ENCODE results near the gene S100A1. TPM values are rescaled to one million over a fixed set of nuclear protein-coding genes. Genes with fewer than 3 reads are reported as not detected.
"Not testable (repeated sequence)": the region's sequence is repeated elsewhere in the genome, so short reads cannot be mapped to it uniquely, and the experiment has no call there.

Gene S100A1
- polyA plus RNA-seq, 4 donors = 17.8 to 33.4 (median 23.5) TPM

- DNase-seq (ENCODE audit: low read depth in 4 of 4, low spot score in 3 of 4) = no peak
These were observed 23.5 kb downstream of the S100A1 start for GRCh38 chr1:153651771-153652170.

GRCh38 chr1:153652805-153653500, 24.7 kb downstream of the S100A1 start:
- no peak for DNase-seq (ENCODE audit: low read depth in 4 of 4, low spot score in 3 of 4)

GRCh38 chr1:153655333-153655732, 27.1 kb downstream of the S100A1 start:
- no peak for DNase-seq (ENCODE audit: low read depth in 4 of 4, low spot score in 3 of 4)

GRCh38 chr1:153658400-153659174, 30.4 kb downstream of the S100A1 start, which contains the start of gene SNAPIN:
SNAPIN (plus strand) TSS chr1:153658703; CDS start chr1:153658744, 41 bp downstream.
- peak in 3 of 4 donors; percentile 82 to 86 (median 82) for DNase-seq (ENCODE audit: low read depth in 4 of 4, low spot score in 3 of 4)

GRCh38 chr1:153659175-153659534, 30.9 kb downstream of the S100A1 start:
- no peak for DNase-seq (ENCODE audit: low read depth in 4 of 4, low spot score in 3 of 4)

- DNase-seq (ENCODE audit: low read depth in 4 of 4, low spot score in 3 of 4) = no peak
These were observed 31.4 kb downstream of the S100A1 start for GRCh38 chr1:153659656-153660055.

GRCh38 chr1:153661111-153661708, 33.0 kb downstream of the S100A1 start:
- no peak for DNase-seq (ENCODE audit: low read depth in 4 of 4, low spot score in 3 of 4)

GRCh38 chr1:153662269-153662668, 34.0 kb downstream of the S100A1 start:
- no peak for DNase-seq (ENCODE audit: low read depth in 4 of 4, low spot score in 3 of 4)

GRCh38 chr1:153663211-153663610, 35.0 kb downstream of the S100A1 start:
- no peak for DNase-seq (ENCODE audit: low read depth in 4 of 4, low spot score in 3 of 4)

- DNase-seq (ENCODE audit: low read depth in 4 of 4, low spot score in 3 of 4) = no peak
These were observed 39.2 kb downstream of the S100A1 start for GRCh38 chr1:153667439-153667838.

GRCh38 chr1:153668672-153669071, 40.4 kb downstream of the S100A1 start:
- not testable (repeated sequence) for DNase-seq (ENCODE audit: low read depth in 4 of 4, low spot score in 3 of 4)

- no peak for DNase-seq (ENCODE audit: low read depth in 4 of 4, low spot score in 3 of 4)
These were observed 41.4 kb downstream of the S100A1 start for GRCh38 chr1:153669606-153670005.

- no peak for DNase-seq (ENCODE audit: low read depth in 4 of 4, low spot score in 3 of 4)
These were observed 42.1 kb downstream of the S100A1 start for GRCh38 chr1:153670257-153670858.

GRCh38 chr1:153670859-153671627, 42.8 kb downstream of the S100A1 start, which contains the start of gene ILF2:
ILF2 (minus strand) TSS chr1:153670993; CDS start chr1:153670922, 71 bp downstream.
- peak; percentile 97 to 99 (median 98) for DNase-seq (ENCODE audit: low read depth in 4 of 4, low spot score in 3 of 4)

GRCh38 chr1:153671628-153672353, 43.6 kb downstream of the S100A1 start:
- not testable (repeated sequence) for DNase-seq (ENCODE audit: low read depth in 4 of 4, low spot score in 3 of 4)

GRCh38 chr1:153673511-153673910, 45.3 kb downstream of the S100A1 start:
- DNase-seq (ENCODE audit: low read depth in 4 of 4, low spot score in 3 of 4) = no peak

GRCh38 chr1:153677718-153678518, 49.7 kb downstream of the S100A1 start:
- no peak for DNase-seq (ENCODE audit: low read depth in 4 of 4, low spot score in 3 of 4)

- DNase-seq (ENCODE audit: low read depth in 4 of 4, low spot score in 3 of 4) = no peak
These were observed 50.5 kb downstream of the S100A1 start, which contains the start of gene NPR1 for GRCh38 chr1:153678519-153679336. NPR1 (plus strand) TSS chr1:153678688; CDS start chr1:153679109, 421 bp downstream.
